Fibroblast of skin of back (primary cell): ENCODE data around the gene CELF3.
"Not testable (repeated sequence)": the region's sequence is repeated elsewhere in the genome, so short reads cannot be mapped to it uniquely, and the experiment has no call there.

Source experiments
- DNase-seq: peaks from one replicate; pipeline ENCODE4 v3.0.0-alpha.2; 2013

The CELF3 gene

DNA sequence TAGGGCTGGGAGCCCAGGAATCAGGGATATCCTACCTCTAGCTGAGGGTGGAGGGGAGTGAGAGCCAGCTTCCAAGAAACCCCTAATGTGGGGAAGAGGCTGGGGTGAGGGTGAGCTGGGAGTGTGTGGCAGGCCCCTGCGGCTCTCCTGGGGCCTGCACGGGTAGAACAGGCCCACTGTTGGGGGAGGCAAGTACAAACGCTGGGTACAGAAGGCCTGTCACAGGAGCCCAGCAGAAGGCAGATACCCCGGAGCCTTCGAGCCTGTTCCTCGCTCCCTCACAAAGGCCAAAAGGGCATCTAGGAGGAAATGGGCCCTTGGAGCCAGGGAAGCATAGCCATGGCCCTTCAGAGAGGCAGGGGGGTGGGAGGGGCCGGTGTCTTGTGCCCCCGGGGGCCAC is 13.7 kb downstream of the CELF3 start:
- no peak for DNase-seq

DNA sequence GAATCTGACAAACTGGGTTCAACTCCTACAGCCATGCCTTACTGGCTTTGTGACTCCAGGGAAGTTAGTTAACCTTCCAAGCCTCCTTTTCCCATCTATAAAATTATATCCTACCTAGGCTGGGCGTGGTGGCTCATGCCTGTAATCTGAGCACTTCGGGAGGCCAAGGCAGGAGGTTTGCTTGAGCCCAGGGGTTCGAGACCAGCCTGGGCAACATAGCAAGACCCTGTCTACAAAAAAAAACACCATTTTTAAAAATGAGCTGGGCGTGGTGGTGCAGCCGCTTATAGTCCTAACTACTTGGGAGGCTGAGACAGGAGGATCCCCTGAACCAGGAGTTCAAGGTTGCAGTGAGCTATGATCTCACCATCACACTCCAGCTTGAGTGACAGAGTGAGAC is 15.1 kb downstream of the CELF3 start:
- DNase-seq = no peak

- DNase-seq = peak; percentile 37
These were observed 23.4 kb downstream of the CELF3 start for GRCh38 chr1:151693057-151693651.

DNA sequence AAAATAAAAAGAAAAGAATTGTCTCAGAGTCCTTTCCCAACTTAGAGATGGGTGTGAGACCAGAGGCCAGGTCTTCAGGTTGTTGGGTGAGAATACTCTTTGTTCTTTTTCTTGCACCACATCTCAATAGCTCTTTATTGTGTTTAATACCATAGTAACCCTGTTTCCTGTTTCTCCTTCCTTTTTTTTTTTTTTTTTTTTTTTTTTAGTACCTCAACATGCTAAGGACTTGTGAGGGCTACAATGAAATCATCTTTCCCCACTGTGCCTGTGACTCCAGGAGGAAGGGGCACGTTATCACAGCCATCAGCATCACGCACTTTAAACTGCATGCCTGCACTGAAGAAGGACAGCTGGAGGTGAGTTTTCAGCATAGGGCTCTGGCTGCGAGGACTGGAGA is 24.4 kb downstream of the CELF3 start:
- no peak for DNase-seq

- DNase-seq = no peak
These were observed 27.1 kb downstream of the CELF3 start for GRCh38 chr1:151689494-151689893.

DNA sequence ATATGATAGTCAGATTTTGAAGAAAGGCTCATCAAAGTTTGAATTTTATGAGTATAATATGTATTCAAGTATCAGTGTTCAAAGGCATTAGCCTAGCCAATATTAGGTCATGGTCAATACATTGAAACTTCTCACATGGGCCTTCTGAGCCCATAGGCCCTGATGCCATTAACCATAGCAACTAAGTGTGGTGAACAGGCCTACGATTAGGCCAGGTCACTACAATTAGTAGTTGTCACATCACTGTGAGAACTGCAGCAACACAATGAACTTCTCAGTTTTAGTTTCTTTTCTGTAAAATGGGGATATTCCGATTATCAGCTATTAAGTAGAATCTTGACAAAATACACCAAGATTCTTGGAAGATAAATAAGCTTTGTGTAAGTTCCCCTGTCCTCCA is 30.0 kb downstream of the CELF3 start:
- DNase-seq = no peak

- DNase-seq = no peak
These were observed 32.5 kb downstream of the CELF3 start for GRCh38 chr1:151684128-151684527.

DNA sequence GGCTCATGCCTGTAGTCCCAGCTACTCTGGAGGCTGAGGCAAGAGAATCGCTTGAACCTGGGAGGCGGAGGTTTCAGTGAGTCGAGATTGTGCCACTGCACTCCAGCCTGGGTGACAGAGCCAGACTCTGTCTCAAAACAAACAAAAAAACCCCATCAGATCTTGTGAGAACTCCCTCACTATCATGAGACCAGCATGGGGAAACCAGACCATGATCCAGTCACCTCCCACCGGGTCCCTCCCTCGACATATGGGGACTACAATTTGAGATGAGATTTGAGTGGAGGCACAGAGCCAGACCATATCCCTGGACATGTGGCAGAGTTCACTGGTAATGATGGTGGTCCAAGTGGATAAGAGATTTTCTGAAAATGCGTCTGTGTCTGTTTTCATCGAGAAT is 33.7 kb downstream of the CELF3 start:
- DNase-seq = not testable (repeated sequence)

- DNase-seq = peak; percentile 49
These were observed 34.7 kb downstream of the CELF3 start for GRCh38 chr1:151681923-151682322.

DNA sequence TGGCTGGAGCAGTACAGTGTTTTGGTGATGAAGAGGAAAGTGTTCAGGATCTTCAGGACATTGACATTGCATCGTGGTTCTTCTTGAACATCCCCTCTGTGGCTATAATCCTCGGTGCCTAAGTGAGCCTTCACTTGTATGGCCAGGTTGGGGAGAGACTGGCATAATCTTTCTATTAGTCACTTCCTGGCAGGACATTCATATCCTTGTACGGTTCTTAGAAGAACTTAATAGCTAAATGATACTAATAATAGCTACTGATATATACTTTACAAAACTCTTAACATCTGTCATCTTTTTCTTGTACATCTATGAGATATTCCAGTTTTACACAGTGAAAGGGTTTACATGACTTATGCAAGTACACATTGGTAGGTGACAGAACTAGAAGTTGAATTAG is 35.8 kb downstream of the CELF3 start:
- peak; percentile 96 for DNase-seq

GRCh38 chr1:151680391-151680790 is 36.2 kb downstream of the CELF3 start:
- DNase-seq = peak; percentile 56

DNA sequence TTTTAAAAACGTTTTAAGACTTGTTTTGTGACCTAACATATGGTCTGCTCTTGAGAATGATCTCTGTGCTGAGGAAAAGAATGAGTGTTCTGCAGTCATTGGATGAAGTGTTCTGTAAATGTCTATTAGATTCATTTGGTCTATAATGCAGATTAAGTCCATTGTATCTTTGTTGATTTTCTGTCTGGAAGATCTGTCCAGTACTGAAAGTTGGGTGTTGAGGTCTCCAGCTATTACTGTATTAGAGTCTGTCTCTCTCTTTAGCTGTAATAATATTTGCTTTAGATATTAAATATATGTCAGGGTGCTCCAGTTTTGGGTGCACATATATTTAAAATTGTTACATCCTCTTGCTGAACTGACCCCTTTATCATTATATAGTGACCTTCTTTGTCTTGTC is 43.2 kb downstream of the CELF3 start:
- DNase-seq = no peak

DNA sequence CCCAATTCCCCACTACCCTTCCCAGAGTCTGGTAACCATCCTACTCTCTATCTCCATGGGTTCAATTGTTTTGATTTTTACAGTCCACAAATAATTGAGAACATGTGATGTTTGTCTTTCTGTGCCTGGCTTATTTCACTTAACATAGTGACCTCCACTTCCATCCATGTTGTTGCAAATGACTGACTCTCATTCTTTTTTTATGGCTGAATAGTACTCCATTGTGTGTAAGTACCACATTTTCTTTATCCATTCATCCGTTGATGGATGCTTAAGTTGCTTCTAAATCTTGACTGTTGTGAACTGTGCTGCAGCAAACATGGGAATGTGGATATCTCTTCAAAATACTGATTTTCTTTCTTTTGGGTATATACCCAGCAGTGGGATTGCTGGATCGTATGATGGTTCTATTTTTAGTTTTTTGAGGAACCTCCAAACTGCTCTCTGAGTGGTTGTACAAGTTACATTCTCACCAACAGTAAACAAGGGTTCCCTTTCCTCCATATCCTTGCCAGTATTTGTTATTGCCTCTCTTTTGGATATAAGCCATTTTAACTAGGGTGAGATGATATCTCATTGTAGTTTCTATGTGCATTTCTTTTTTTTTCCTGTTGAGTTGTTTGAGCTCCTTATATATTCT is 46.4 kb downstream of the CELF3 start:
- DNase-seq = not testable (repeated sequence)

DNA sequence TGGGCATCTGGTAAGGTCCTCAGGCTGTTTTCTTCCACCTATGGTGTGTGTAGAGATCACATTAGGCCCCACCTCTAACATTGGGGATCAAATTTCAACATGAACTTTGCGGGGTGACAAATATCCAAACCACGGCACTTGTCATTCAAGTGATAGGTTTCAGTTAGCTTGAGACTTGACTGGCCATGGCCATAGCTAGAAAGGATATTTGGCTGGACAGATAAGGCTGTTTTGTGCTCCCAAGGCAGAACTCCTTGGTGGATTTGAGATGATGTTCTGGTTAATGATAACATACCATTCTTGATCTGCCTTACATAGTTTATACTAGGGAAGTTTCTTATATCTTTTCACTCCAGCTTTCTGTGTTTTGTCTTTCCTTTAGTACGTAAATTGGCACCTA is 48.5 kb downstream of the CELF3 start:
- no peak for DNase-seq

GRCh38 chr1:151661751-151662150 is 54.9 kb downstream of the CELF3 start:
- DNase-seq = no peak

DNA sequence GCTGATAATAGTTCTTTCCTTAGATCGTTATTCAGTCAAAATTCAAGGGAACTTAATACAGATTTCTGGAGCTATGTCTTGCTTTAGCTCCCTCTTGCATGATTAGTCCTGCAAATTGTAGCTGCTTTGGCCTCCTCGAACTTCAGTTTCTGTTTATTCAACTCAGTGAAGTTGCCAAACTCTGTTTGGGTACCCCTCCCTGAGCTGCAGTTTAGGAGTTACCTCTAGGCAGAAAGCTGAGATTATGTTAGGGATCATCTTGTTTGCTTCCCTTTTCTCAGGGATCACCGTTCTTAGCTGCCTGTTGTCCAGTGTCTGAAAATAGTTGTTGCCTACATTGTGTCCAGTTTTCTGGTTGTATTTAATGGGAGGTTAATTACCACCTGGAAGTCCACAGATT is 61.2 kb downstream of the CELF3 start:
- DNase-seq = no peak

GRCh38 chr1:151653397-151653796 is 63.2 kb downstream of the CELF3 start:
- DNase-seq = peak; percentile 35
